Esophagus muscularis mucosa (tissue), 4 donors: ENCODE measurements around the gene RABL6. TPM values are rescaled to one million over a fixed set of nuclear protein-coding genes. Genes with fewer than 3 reads are reported as not detected.

Source experiments
- DNase-seq: peaks from one replicate; pipeline ENCODE4 v3.0.0-alpha.2; 2017; ENCODE audit errors: extremely low spot score
- H3K27ac ChIP-seq, 4 donors: fragments of 200-600 bp; sonication (generic); replicated peaks in 1 of 4; 1 replicate in 3 of 4; 2 replicates in 1 of 4; pipeline ENCODE4 v1.5.1; 2016 to 2019; ENCODE audit warnings: mild to moderate bottlenecking in 1 of 4
- H3K27me3 ChIP-seq, 4 donors: fragments of 200-600 bp; sonication (generic); one replicate each; pipeline versions ENCODE4 v1.5.1 to v1.6.0; 2016 to 2019
- H3K36me3 ChIP-seq, 4 donors: fragments of 200-600 bp; sonication (generic); one replicate each; pipeline ENCODE4 v1.5.1; 2016 to 2019
- H3K4me1 ChIP-seq, 4 donors: fragments of 200-600 bp; sonication (generic); one replicate each; pipeline ENCODE4 v1.5.1; 2016 to 2019
- H3K4me3 ChIP-seq, 4 donors: fragments of 200-600 bp; sonication (generic); 1 replicate in 2 of 4; 2 replicates in 2 of 4; pipeline ENCODE4 v1.5.1; 2016 to 2019; ENCODE audit warnings: mild to moderate bottlenecking in 4 of 4, moderate library complexity in 1 of 4
- H3K9me3 ChIP-seq, 4 donors: fragments of 200-600 bp; sonication (generic); 1 replicate in 3 of 4; 2 replicates in 1 of 4; pipeline ENCODE4 v1.5.1; 2016 to 2019
- CTCF ChIP-seq, 3 experiments: fragments of 200-600 bp in 2 of 3; fragments of 450-650 bp in 1 of 3; sonication (generic) in 2 of 3; IDR thresholded peaks; one replicate each; pipeline ENCODE4 v1.5.1; 2017 to 2019; ENCODE audit warnings: antibody characterized with exemption in 3 of 3, mild to moderate bottlenecking in 2 of 3, moderate library complexity in 1 of 3
- EP300 ChIP-seq: sonication (generic); formaldehyde crosslinking; IDR thresholded peaks from one replicate; pipeline ENCODE4 v1.6.1; 2017; ENCODE audit warnings: antibody characterized with exemption
- POLR2A ChIP-seq: fragments of 450-650 bp; IDR thresholded peaks from one replicate; pipeline ENCODE4 v1.6.1; 2017; ENCODE audit warnings: antibody characterized with exemption, moderate library complexity, mild to moderate bottlenecking, low read depth
- POLR2AphosphoS5 ChIP-seq, 2 donors: sonication (generic); formaldehyde crosslinking; IDR thresholded peaks; one replicate each; pipeline ENCODE4 v1.6.1; 2017; ENCODE audit warnings: antibody characterized with exemption in 2 of 2
- WGBS: methylation state at CpG from one replicate; pipeline ENCODE4 v1.1.5; 2018; 5-methylcytosine and 5-hydroxymethylcytosine counted together
- intact Hi-C: fragments of 100-400 bp; cut with DNase I; formaldehyde crosslinking; loops from one replicate; pipeline ENCODE4 v1.15.1; 2023
- total RNA-seq, 4 donors: library from RNA; depleted of rRNA; stranded (reverse); fragments of >200 nt; gene quantifications; one replicate each; pipeline versions ENCODE4 v1.1.0 to v1.2.1, GENCODE V29; 2016

RABL6 gene, protein sequence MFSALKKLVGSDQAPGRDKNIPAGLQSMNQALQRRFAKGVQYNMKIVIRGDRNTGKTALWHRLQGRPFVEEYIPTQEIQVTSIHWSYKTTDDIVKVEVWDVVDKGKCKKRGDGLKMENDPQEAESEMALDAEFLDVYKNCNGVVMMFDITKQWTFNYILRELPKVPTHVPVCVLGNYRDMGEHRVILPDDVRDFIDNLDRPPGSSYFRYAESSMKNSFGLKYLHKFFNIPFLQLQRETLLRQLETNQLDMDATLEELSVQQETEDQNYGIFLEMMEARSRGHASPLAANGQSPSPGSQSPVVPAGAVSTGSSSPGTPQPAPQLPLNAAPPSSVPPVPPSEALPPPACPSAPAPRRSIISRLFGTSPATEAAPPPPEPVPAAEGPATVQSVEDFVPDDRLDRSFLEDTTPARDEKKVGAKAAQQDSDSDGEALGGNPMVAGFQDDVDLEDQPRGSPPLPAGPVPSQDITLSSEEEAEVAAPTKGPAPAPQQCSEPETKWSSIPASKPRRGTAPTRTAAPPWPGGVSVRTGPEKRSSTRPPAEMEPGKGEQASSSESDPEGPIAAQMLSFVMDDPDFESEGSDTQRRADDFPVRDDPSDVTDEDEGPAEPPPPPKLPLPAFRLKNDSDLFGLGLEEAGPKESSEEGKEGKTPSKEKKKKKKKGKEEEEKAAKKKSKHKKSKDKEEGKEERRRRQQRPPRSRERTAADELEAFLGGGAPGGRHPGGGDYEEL
- total RNA-seq = 100 to 1,000 TPM in 1 of 4 donors, 10 to 100 TPM in 3; 56.3 to 110 (median 83.0) TPM

GRCh38 chr9:136807281-136808074 lies at the start of gene RABL6:
Gene RABL6, plus strand, starts transcription at chr9:136807948. Its CDS starts 249 bp downstream, at chr9:136808197.
- Histone ChIP-seq H3K4me1 (peaks cover 28 to 48% (median 45%) of the 10 kb centered on the region in 4 donors), H3K36me3 (peaks cover 0 to 24% (median 12%) of the 10 kb centered on the region in 4 donors), H3K27ac (peak within 1 kb of the TSS; percentile 87 to 93 (median 90)), H3K27me3 (peaks cover 0 to 6% (median under 1%) of the 10 kb centered on the region in 4 donors), H3K9me3 (no peaks in the 10 kb centered on the region), H3K4me3 (peak within 1 kb of the TSS; percentile 98 to 100 (median 98))
- TF ChIP-seq CTCF (IDR thresholded peaks at IDR 0.05) = peak in 1 of 3 experiments; percentile 32
- TF ChIP-seq POLR2AphosphoS5 (IDR thresholded peaks at IDR 0.05) = peak; percentile 43 to 82
- TF ChIP-seq EP300 = no peak
- WGBS = 1% methylated on average over 40 of the region's 96 CpGs
- intact Hi-C loops = no loop called here
- DNase-seq = peak; percentile 93

DNA sequence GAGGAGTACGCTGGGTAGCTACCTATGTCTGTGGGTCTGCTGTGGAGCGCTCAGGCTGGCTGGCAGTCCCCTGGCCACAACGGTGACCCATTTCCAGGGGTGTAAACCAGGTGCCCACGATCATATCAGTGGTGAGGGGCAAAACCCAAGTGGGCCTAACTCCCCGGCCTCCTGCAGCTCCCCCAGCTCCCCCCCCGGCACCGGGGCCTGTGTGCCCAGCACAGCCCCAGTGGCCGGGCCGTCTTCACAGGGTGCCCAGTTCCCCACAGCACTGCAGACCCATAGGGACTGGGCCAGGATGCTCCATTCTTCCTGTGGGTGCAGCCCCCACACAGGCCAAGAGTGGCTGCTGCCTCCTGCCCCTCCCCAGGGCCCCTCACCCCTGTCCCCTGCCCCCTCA lies 48.7 kb upstream of the RABL6 start:
- Histone ChIP-seq H3K36me3 (no peaks in the 10 kb centered on the region), H3K9me3 (peaks cover 0 to 11% (median 3%) of the 10 kb centered on the region in 4 donors), H3K4me1 (peaks cover 0 to 22% (median 15%) of the 10 kb centered on the region in 4 donors), H3K27ac (no peak overlapping the region), H3K4me3 (no peak overlapping the region), H3K27me3 (peaks cover 0 to 73% (median 6%) of the 10 kb centered on the region in 4 donors)
- 100% methylated on average over 1 of the region's 9 CpGs for WGBS
- DNase-seq = no peak
- no peak for TF ChIP-seq EP300
- TF ChIP-seq POLR2A = no peak
- TF ChIP-seq CTCF (IDR thresholded peaks at IDR 0.05) = no peak
- TF ChIP-seq POLR2AphosphoS5 (IDR thresholded peaks at IDR 0.05) = no peak
- intact Hi-C loops = no loop called here

GRCh38 chr9:136759436-136760325 lies 48.1 kb upstream of the RABL6 start:
- Histone ChIP-seq H3K27me3 (peaks cover 0 to 73% (median 8%) of the 10 kb centered on the region in 4 donors), H3K27ac (no peak overlapping the region), H3K36me3 (no peaks in the 10 kb centered on the region), H3K9me3 (peaks cover 0 to 11% (median 3%) of the 10 kb centered on the region in 4 donors), H3K4me3 (no peak overlapping the region), H3K4me1 (peaks cover 0 to 22% (median 15%) of the 10 kb centered on the region in 4 donors)
- intact Hi-C loops = no loop called here
- TF ChIP-seq POLR2A (no peak), POLR2AphosphoS5 (IDR thresholded peaks at IDR 0.05) (no peak), CTCF (IDR thresholded peaks at IDR 0.05) (no peak), EP300 (no peak)
- no peak for DNase-seq
- WGBS = 86% methylated on average over 5 of the region's 27 CpGs

DNA sequence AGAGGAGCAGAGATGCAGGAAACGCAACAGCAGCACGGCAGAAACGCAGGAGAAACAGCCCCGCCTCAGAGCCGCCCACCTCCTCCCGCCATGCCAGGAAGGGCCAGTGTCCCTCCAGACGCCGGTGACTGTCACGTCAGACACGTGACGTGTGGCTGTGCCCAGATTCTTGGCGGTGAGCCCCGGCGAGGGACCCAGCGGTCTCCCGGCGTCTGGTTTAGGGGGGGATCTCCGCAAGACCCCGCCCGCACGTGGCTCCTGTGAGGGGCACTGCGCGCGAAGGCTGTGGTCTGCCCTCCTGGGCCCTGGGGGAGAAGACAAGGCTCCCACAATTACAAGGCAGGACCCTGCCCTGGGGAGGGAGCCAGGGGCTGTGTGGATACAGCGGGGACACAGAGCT lies 47.3 kb upstream of the RABL6 start:
- peaks cover 0 to 73% (median 8%) of the 10 kb centered on the region in 4 donors for H3K27me3 ChIP-seq
- WGBS = 79% methylated on average over 14 of the region's 25 CpGs
- peaks cover 0 to 22% (median 15%) of the 10 kb centered on the region in 4 donors for H3K4me1 ChIP-seq
- H3K4me3 ChIP-seq = no peak overlapping the region
- intact Hi-C loops = no loop called here
- DNase-seq = no peak
- TF ChIP-seq EP300 = no peak
- H3K36me3 ChIP-seq = no peaks in the 10 kb centered on the region
- no peak overlapping the region for H3K27ac ChIP-seq
- peaks cover 0 to 11% (median 3%) of the 10 kb centered on the region in 4 donors for H3K9me3 ChIP-seq
